ENCODE measurements around the gene BCL11B. TPM values are rescaled to one million over a fixed set of nuclear protein-coding genes. Genes with fewer than 3 reads are reported as not detected.

BCL11B gene
- total and polyA plus RNA-seq, 2 donors: 15.1 to 55.5 TPM

GRCh38 chr14:99128185-99128584 lies 143.8 kb downstream of the BCL11B start:
- DNase-seq (ENCODE audit: low read depth in 6 of 9, low spot score in 9 of 9): no peak
- Histone ChIP-seq H3K36me3 (ENCODE audit: control insufficient read depth in 2 of 2, insufficient read depth in 2 of 2, low read length in 1 of 2) (no peaks in the 10 kb centered on the region), H3K9me3 (ENCODE audit: control insufficient read depth in 2 of 2, insufficient read depth in 1 of 2, low read length in 1 of 2) (no peaks in the 10 kb centered on the region), H3K27ac (ENCODE audit: low read depth in 1 of 2, low read length in 1 of 2) (no peak overlapping the region), H3K27me3 (ENCODE audit: control insufficient read depth in 2 of 2, insufficient read depth in 1 of 2, low read length in 1 of 2) (peaks cover 0 to 3% of the 10 kb centered on the region in 2 donors), H3K4me3 (ENCODE audit: low read length in 2 of 2) (no peak overlapping the region), H3K4me1 (ENCODE audit: control insufficient read depth in 2 of 2, insufficient read depth in 2 of 2, low read length in 2 of 2) (peaks cover 0 to 11% of the 10 kb centered on the region in 2 donors)
- 97% methylated on average over 17 of the region's 17 CpGs for WGBS

GRCh38 chr14:99127651-99128167 lies 144.3 kb downstream of the BCL11B start:
- Histone ChIP-seq H3K4me1 (ENCODE audit: control insufficient read depth in 2 of 2, insufficient read depth in 2 of 2, low read length in 2 of 2) (peaks cover 0 to 8% of the 10 kb centered on the region in 2 donors), H3K27ac (ENCODE audit: low read depth in 1 of 2, low read length in 1 of 2) (no peak overlapping the region), H3K27me3 (ENCODE audit: control insufficient read depth in 2 of 2, insufficient read depth in 1 of 2, low read length in 1 of 2) (peaks cover 0 to 3% of the 10 kb centered on the region in 2 donors), H3K4me3 (ENCODE audit: low read length in 2 of 2) (no peak overlapping the region), H3K36me3 (ENCODE audit: control insufficient read depth in 2 of 2, insufficient read depth in 2 of 2, low read length in 1 of 2) (no peaks in the 10 kb centered on the region), H3K9me3 (ENCODE audit: control insufficient read depth in 2 of 2, insufficient read depth in 1 of 2, low read length in 1 of 2) (no peaks in the 10 kb centered on the region)
- WGBS: 89% methylated on average over 9 of the region's 9 CpGs
- DNase-seq (ENCODE audit: low read depth in 6 of 9, low spot score in 9 of 9): peak in 1 of 9 donors; percentile 25

- Histone ChIP-seq H3K4me3 (ENCODE audit: low read length in 2 of 2) (no peak overlapping the region), H3K27me3 (ENCODE audit: control insufficient read depth in 2 of 2, insufficient read depth in 1 of 2, low read length in 1 of 2) (peaks cover 0 to 6% of the 10 kb centered on the region in 2 donors), H3K27ac (ENCODE audit: low read depth in 1 of 2, low read length in 1 of 2) (no peak overlapping the region), H3K36me3 (ENCODE audit: control insufficient read depth in 2 of 2, insufficient read depth in 2 of 2, low read length in 1 of 2) (no peaks in the 10 kb centered on the region), H3K9me3 (ENCODE audit: control insufficient read depth in 2 of 2, insufficient read depth in 1 of 2, low read length in 1 of 2) (peaks cover 0 to 4% of the 10 kb centered on the region in 2 donors), H3K4me1 (ENCODE audit: control insufficient read depth in 2 of 2, insufficient read depth in 2 of 2, low read length in 2 of 2) (peaks cover 0 to 8% of the 10 kb centered on the region in 2 donors)
- WGBS: 81% methylated on average over 4 of the region's 4 CpGs
- no peak for DNase-seq (ENCODE audit: low read depth in 6 of 9, low spot score in 9 of 9)
Observed at GRCh38 chr14:99125616-99126431, 146.2 kb downstream of the BCL11B start.

- H3K36me3 ChIP-seq (ENCODE audit: control insufficient read depth in 2 of 2, insufficient read depth in 2 of 2, low read length in 1 of 2): no peaks in the 10 kb centered on the region
- H3K9me3 ChIP-seq (ENCODE audit: control insufficient read depth in 2 of 2, insufficient read depth in 1 of 2, low read length in 1 of 2): peaks cover 0 to 4% of the 10 kb centered on the region in 2 donors
- WGBS: 96% methylated on average over 10 of the region's 10 CpGs
- H3K27ac ChIP-seq (ENCODE audit: low read depth in 1 of 2, low read length in 1 of 2): no peak overlapping the region
- H3K27me3 ChIP-seq (ENCODE audit: control insufficient read depth in 2 of 2, insufficient read depth in 1 of 2, low read length in 1 of 2): peaks cover 0 to 11% of the 10 kb centered on the region in 2 donors
- no peak overlapping the region for H3K4me3 ChIP-seq (ENCODE audit: low read length in 2 of 2)
- no peak for DNase-seq (ENCODE audit: low read depth in 6 of 9, low spot score in 9 of 9)
- peaks cover 0 to 8% of the 10 kb centered on the region in 2 donors for H3K4me1 ChIP-seq (ENCODE audit: control insufficient read depth in 2 of 2, insufficient read depth in 2 of 2, low read length in 2 of 2)
Observed at GRCh38 chr14:99125113-99125512, 146.9 kb downstream of the BCL11B start.

DNA sequence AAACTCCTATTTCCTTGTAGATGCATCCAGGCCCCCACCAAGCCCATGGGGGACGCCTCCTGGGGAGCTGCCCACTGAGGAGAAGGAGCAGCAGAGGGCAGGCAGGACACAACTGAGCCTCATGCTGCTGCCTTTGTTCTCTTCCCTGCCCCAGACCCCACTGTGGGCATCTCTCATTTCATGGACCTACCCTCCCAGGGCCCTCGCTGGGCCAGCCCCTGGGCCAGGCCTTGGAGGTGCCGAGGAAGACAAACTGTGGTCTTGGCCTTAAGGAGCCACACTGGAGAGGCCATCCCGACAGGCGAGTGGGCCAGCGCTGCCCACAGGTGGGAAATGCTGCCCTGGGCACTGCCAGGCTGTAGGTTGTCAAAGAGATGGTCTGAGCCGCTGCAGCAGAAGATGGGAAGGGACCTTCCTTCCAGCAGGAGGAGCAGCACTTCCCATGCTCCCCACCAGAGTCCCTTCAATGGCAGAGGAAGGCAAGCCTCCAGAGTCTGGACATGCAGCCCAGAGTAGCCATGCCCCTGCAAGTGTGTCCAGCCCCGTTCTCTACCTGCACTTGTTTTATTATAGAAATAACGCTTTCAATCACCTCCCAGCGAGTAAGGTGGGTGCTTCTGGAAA lies 147.4 kb downstream of the BCL11B start:
- Histone ChIP-seq H3K9me3 (ENCODE audit: control insufficient read depth in 2 of 2, insufficient read depth in 1 of 2, low read length in 1 of 2) (peaks cover 0 to 4% of the 10 kb centered on the region in 2 donors), H3K4me1 (ENCODE audit: control insufficient read depth in 2 of 2, insufficient read depth in 2 of 2, low read length in 2 of 2) (peaks cover 0 to 8% of the 10 kb centered on the region in 2 donors), H3K36me3 (ENCODE audit: control insufficient read depth in 2 of 2, insufficient read depth in 2 of 2, low read length in 1 of 2) (no peaks in the 10 kb centered on the region), H3K4me3 (ENCODE audit: low read length in 2 of 2) (no peak overlapping the region), H3K27ac (ENCODE audit: low read depth in 1 of 2, low read length in 1 of 2) (no peak overlapping the region), H3K27me3 (ENCODE audit: control insufficient read depth in 2 of 2, insufficient read depth in 1 of 2, low read length in 1 of 2) (peaks cover 0 to 13% of the 10 kb centered on the region in 2 donors)
- WGBS: 97% methylated on average over 10 of the region's 10 CpGs
- DNase-seq (ENCODE audit: low read depth in 6 of 9, low spot score in 9 of 9): no peak

DNA sequence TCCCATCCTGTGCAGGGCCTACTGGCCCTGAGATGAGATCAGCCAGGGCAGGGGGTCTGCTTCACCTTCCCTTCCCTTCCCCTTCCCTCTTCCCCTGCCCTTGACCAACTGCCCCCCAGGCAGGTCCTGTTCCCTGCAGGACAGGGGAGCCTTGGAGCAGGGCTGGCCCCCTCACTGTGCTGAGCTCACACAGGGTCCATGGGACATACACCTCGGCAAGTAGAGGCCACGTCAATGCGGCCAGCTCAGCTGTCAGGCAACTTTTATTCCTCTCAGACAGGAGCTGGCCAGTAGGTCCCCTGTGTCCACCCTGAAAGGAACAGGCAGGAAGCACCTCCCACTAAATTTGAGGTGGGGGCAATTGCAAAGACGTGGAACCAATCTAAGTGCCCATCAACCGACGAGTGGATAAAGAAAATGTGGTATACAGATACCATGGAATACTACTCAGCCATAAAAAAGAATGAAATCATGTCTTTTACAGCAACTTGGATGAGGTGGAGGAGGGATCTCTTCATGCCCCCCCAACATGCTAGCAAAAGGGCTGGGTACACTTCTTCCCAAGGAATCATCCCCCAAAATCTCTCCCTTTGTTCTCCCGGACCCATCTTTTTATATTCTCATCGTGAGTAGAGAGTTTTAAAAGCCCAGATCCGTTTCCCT lies 148.7 kb downstream of the BCL11B start:
- no peak for DNase-seq (ENCODE audit: low read depth in 6 of 9, low spot score in 9 of 9)
- peaks cover 0 to 6% of the 10 kb centered on the region in 2 donors for H3K9me3 ChIP-seq (ENCODE audit: control insufficient read depth in 2 of 2, insufficient read depth in 1 of 2, low read length in 1 of 2)
- H3K4me1 ChIP-seq (ENCODE audit: control insufficient read depth in 2 of 2, insufficient read depth in 2 of 2, low read length in 2 of 2): peaks cover 2 to 5% of the 10 kb centered on the region in 2 donors
- peaks cover under 1 to 25% of the 10 kb centered on the region in 2 donors for H3K27me3 ChIP-seq (ENCODE audit: control insufficient read depth in 2 of 2, insufficient read depth in 1 of 2, low read length in 1 of 2)
- H3K4me3 ChIP-seq (ENCODE audit: low read length in 2 of 2): no peak overlapping the region
- no peak overlapping the region for H3K27ac ChIP-seq (ENCODE audit: low read depth in 1 of 2, low read length in 1 of 2)
- WGBS: 92% methylated on average over 9 of the region's 9 CpGs
- H3K36me3 ChIP-seq (ENCODE audit: control insufficient read depth in 2 of 2, insufficient read depth in 2 of 2, low read length in 1 of 2): no peaks in the 10 kb centered on the region

- Histone ChIP-seq H3K27ac (ENCODE audit: low read depth in 1 of 2, low read length in 1 of 2) (no peak overlapping the region), H3K36me3 (ENCODE audit: control insufficient read depth in 2 of 2, insufficient read depth in 2 of 2, low read length in 1 of 2) (no peaks in the 10 kb centered on the region), H3K27me3 (ENCODE audit: control insufficient read depth in 2 of 2, insufficient read depth in 1 of 2, low read length in 1 of 2) (peaks cover 2 to 32% of the 10 kb centered on the region in 2 donors), H3K4me3 (ENCODE audit: low read length in 2 of 2) (no peak overlapping the region), H3K9me3 (ENCODE audit: control insufficient read depth in 2 of 2, insufficient read depth in 1 of 2, low read length in 1 of 2) (peaks cover 0 to 8% of the 10 kb centered on the region in 2 donors), H3K4me1 (ENCODE audit: control insufficient read depth in 2 of 2, insufficient read depth in 2 of 2, low read length in 2 of 2) (peaks cover 7 to 12% of the 10 kb centered on the region in 2 donors)
- DNase-seq (ENCODE audit: low read depth in 6 of 9, low spot score in 9 of 9): no peak
- WGBS: 87% methylated on average over 18 of the region's 18 CpGs
Observed at GRCh38 chr14:99122521-99123125, 149.4 kb downstream of the BCL11B start.

DNA sequence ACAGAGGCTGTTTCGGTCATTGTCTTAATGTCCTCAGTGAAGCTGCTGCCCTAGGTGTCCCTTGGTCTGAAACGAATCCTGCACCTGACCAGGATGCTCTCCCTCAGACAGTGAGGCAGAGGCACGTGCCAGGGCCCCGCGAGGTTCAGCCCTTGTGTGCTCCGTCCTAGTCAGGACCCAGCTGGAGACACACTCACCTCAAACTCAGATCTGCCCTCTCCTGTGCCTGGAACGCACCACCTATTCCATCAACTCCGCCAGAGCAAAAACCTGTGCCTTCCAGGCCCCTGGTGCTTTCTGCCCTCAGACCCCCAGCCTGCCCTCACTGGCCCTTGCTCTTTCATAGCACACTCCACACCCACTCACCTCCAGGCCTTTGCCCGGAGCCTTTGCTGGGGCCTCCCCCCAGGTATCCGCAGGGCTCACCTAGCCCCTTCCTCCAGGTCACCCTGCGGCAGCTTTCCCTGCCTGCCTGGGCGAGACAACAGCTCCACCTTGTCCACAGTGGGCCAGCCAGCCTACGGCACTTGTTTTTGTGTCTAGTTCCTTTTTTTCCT lies 150.6 kb downstream of the BCL11B start:
- 95% methylated on average over 13 of the region's 13 CpGs for WGBS
- DNase-seq (ENCODE audit: low read depth in 6 of 9, low spot score in 9 of 9): no peak
- peaks cover 2 to 36% of the 10 kb centered on the region in 2 donors for H3K27me3 ChIP-seq (ENCODE audit: control insufficient read depth in 2 of 2, insufficient read depth in 1 of 2, low read length in 1 of 2)
- no peaks in the 10 kb centered on the region for H3K36me3 ChIP-seq (ENCODE audit: control insufficient read depth in 2 of 2, insufficient read depth in 2 of 2, low read length in 1 of 2)
- H3K4me3 ChIP-seq (ENCODE audit: low read length in 2 of 2): no peak overlapping the region
- peaks cover 0 to 8% of the 10 kb centered on the region in 2 donors for H3K9me3 ChIP-seq (ENCODE audit: control insufficient read depth in 2 of 2, insufficient read depth in 1 of 2, low read length in 1 of 2)
- H3K27ac ChIP-seq (ENCODE audit: low read depth in 1 of 2, low read length in 1 of 2): no peak overlapping the region
- peaks cover 7 to 13% of the 10 kb centered on the region in 2 donors for H3K4me1 ChIP-seq (ENCODE audit: control insufficient read depth in 2 of 2, insufficient read depth in 2 of 2, low read length in 2 of 2)

Data from thymus (tissue), 11 donors.